Psoas muscle (tissue), 8 donors: Measurements from ENCODE around the gene CCDC200. TPM values are rescaled to one million over a fixed set of nuclear protein-coding genes. Genes with fewer than 3 reads are reported as not detected.
"Not testable (repeated sequence)": the region's sequence is repeated elsewhere in the genome, so short reads cannot be mapped to it uniquely, and the experiment has no call there.

Source experiments
- ATAC-seq, 4 donors: fragments of 200-7000 bp; cut with Tn5 transposase; one replicate each; pipeline ENCODE4 v1.9.1; 2020; ENCODE audit warnings: moderate library complexity in 3 of 4, mild to moderate bottlenecking in 2 of 4
- DNase-seq, 2 donors: peaks; one replicate each; pipeline ENCODE4 v3.0.0-alpha.2; 2020
- H3K27ac ChIP-seq: fragments of 200-600 bp; one replicate; pipeline ENCODE4 v1.8.0; 2022
- H3K27me3 ChIP-seq, 3 donors: fragments of 200-600 bp in 1 of 3; one replicate each; pipeline versions ENCODE4 v1.6.1 to v1.8.0; 2013 to 2022; ENCODE audit warnings: low read length in 2 of 3, mild to moderate bottlenecking in 2 of 3, moderate library complexity in 1 of 3; ENCODE audit not compliant: insufficient read depth in 3 of 3
- H3K36me3 ChIP-seq, 2 donors: fragments of 200-600 bp in 1 of 2; one replicate each; pipeline versions ENCODE4 v1.6.1 to v1.8.0; 2013 to 2022; ENCODE audit warnings: low read depth in 1 of 2, mild to moderate bottlenecking in 1 of 2, moderate library complexity in 1 of 2; ENCODE audit not compliant: insufficient read depth in 1 of 2
- H3K4me1 ChIP-seq: fragments of 200-600 bp; one replicate; pipeline ENCODE4 v1.8.0; 2022
- H3K4me3 ChIP-seq: fragments of 200-600 bp; one replicate; pipeline ENCODE4 v1.8.0; 2022; ENCODE audit warnings: mild to moderate bottlenecking
- H3K9me3 ChIP-seq: fragments of 200-600 bp; one replicate; pipeline ENCODE4 v1.8.0; 2022
- whole genome bisulfite sequencing, 3 donors: extraction: QIAGEN DNeasy Blood & Tissue Kit; methylation state at CpG; one replicate each; pipeline versions ENCODE4 v1.1.6 to v1.1.7; 2013; 5-methylcytosine and 5-hydroxymethylcytosine counted together
- intact Hi-C, 2 donors: fragments of 100-400 bp; cut with DNase I; formaldehyde crosslinking; loops; one replicate each; pipeline versions ENCODE4 v1.11.0 to v1.14.2; 2022
- long read RNA-seq, 2 donors: library from polyadenylated mRNA; unstranded; transcript quantifications; one replicate each; pipeline ENCODE4 v2.0.0, GENCODE V29; 2021
- polyA plus RNA-seq, 3 donors: library from polyadenylated mRNA; stranded (reverse); fragments of 200-250 nt; gene quantifications; one replicate each; pipeline ENCODE4 v1.2.3, GENCODE V29; 2013
- total RNA-seq, 4 donors: library from RNA; stranded (reverse); fragmentation: NEBNext Ultra II Directional in 2 of 4; extraction: Animal tissue kit (Norgen Biotek cat#: 25700) in 2 of 4; gene quantifications; one replicate each; pipeline versions ENCODE4 v1.2.1 to v1.2.4, GENCODE V29; 2021 to 2023
- donor health status: healthy with polysubstance abuse.
- donor health status: DM: no; HTN: no; CAD: no; lungs with moderate emphysema.
- donor health status: Bipolar disorder and iron deficiency.
- donor health status: healthy.
- donor health status: DM: yes; HTN: yes; CAD: no.
- donor health status: DM: no; HTN: no; CAD: no.
- donor health status: DM: no; HTN: no; CAD: no.
- donor health status: DM: yes; HTN: yes; CAD: no.

Gene CCDC200
- total RNA-seq (not detected), polyA plus RNA-seq (under 1 TPM in 2 of 3 donors, not detected in 1; 0.38 to 0.41 TPM)
- long read RNA-seq, donor 1, partial matches to known transcripts, result 0 of 1 reads
- long read RNA-seq, donor 1, other reads (novel, unspliced or antisense), result 1 of 1 reads
- long read RNA-seq, donor 2, partial matches to known transcripts, result 0 of 9 reads
- long read RNA-seq, donor 2, other reads (novel, unspliced or antisense), result 9 of 9 reads

- DNase-seq, intact Hi-C loops, H3K27me3 ChIP-seq, H3K4me3 ChIP-seq, H3K9me3 ChIP-seq, H3K27ac ChIP-seq, H3K4me1 ChIP-seq: not testable (repeated sequence)
- H3K36me3 ChIP-seq, result peaks cover 0 to 23% of the 10 kb centered on the region in 2 donors
- WGBS, 3 donors, result no CpG with 5 or more reads among the region's 7 CpGs
- peak in 3 of 4 donors; percentile 32 to 40 (median 38) for ATAC-seq
Observed at GRCh38 chr17:43228020-43228782, at the start of gene CCDC200. CCDC200 (minus strand) TSS chr17:43228623; CDS start chr17:43228554, 69 bp downstream.

GRCh38 chr17:43272914-43273313, 44.5 kb upstream of the CCDC200 start:
- H3K27ac ChIP-seq, H3K9me3 ChIP-seq, H3K4me3 ChIP-seq, DNase-seq, H3K36me3 ChIP-seq, intact Hi-C loops, H3K27me3 ChIP-seq, H3K4me1 ChIP-seq: not testable (repeated sequence)
- no CpG with 5 or more reads among the region's 30 CpGs for WGBS, 3 donors
- ATAC-seq, result peak in 3 of 4 donors; percentile 50 to 62 (median 52)

- intact Hi-C loops, DNase-seq, H3K27me3 ChIP-seq, H3K4me1 ChIP-seq, H3K4me3 ChIP-seq, H3K27ac ChIP-seq, ATAC-seq, H3K36me3 ChIP-seq, H3K9me3 ChIP-seq: not testable (repeated sequence)
- WGBS, 3 donors, result 20% methylated on average over 1 of the region's 12 CpGs; no CpG with 5 or more reads in 2 of the 3 donors
Observed at GRCh38 chr17:43272483-43272882, 44.1 kb upstream of the CCDC200 start.

GRCh38 chr17:43270552-43271504, 42.4 kb upstream of the CCDC200 start:
- no CpG with 5 or more reads among the region's 43 CpGs for WGBS, 3 donors
- H3K4me1 ChIP-seq, H3K4me3 ChIP-seq, H3K27ac ChIP-seq, H3K36me3 ChIP-seq, H3K27me3 ChIP-seq, intact Hi-C loops, H3K9me3 ChIP-seq, DNase-seq: not testable (repeated sequence)
- peak in 3 of 4 donors; percentile 50 to 63 (median 60) for ATAC-seq

DNA sequence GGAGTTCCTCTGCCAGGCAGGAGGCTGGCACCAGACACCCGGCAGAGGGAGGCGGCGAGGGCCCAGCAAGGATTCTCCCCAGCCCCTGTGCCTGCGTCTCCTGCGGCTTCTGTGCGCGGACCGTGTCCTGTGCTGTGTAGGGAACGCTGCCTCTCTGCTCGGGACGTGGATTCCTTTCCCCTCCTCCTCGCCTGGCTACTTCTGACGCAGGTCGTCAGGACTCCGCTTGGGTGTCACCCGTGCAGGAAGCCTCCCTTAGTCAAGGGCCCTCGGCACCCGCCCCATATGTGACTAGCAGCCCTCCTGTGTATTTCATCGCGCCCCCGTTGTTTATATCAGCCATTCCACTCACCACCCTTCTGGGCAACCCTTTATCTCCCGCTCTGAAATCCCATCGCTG, 18.0 kb upstream of the CCDC200 start:
- DNase-seq, H3K4me3 ChIP-seq, H3K4me1 ChIP-seq, H3K9me3 ChIP-seq, intact Hi-C loops, H3K36me3 ChIP-seq, H3K27me3 ChIP-seq: not testable (repeated sequence)
- H3K27ac ChIP-seq, result peak overlapping the region; percentile 46
- WGBS, 3 donors, result 2 to 5% (median 3%) methylated on average over 8 to 12 of the region's 23 CpGs
- peak in 1 of 4 donors; percentile 71 for ATAC-seq

GRCh38 chr17:43240596-43241352, 12.4 kb upstream of the CCDC200 start:
- ATAC-seq, result peak in 3 of 4 donors; percentile 46 to 79 (median 56)
- H3K4me3 ChIP-seq, DNase-seq, H3K4me1 ChIP-seq, H3K36me3 ChIP-seq, H3K27ac ChIP-seq, H3K27me3 ChIP-seq, intact Hi-C loops, H3K9me3 ChIP-seq: not testable (repeated sequence)
- WGBS, 3 donors, result 14% methylated on average over 3 of the region's 34 CpGs; no CpG with 5 or more reads in 2 of the 3 donors

- H3K4me1 ChIP-seq, intact Hi-C loops, H3K27ac ChIP-seq, H3K9me3 ChIP-seq, H3K4me3 ChIP-seq, H3K36me3 ChIP-seq, DNase-seq, H3K27me3 ChIP-seq: not testable (repeated sequence)
- WGBS, 3 donors, result 0% methylated on average over 1 of the region's 26 CpGs; no CpG with 5 or more reads in 2 of the 3 donors
- peak in 3 of 4 donors; percentile 38 to 50 (median 48) for ATAC-seq
Observed at GRCh38 chr17:43239597-43239996, 11.2 kb upstream of the CCDC200 start.

DNA sequence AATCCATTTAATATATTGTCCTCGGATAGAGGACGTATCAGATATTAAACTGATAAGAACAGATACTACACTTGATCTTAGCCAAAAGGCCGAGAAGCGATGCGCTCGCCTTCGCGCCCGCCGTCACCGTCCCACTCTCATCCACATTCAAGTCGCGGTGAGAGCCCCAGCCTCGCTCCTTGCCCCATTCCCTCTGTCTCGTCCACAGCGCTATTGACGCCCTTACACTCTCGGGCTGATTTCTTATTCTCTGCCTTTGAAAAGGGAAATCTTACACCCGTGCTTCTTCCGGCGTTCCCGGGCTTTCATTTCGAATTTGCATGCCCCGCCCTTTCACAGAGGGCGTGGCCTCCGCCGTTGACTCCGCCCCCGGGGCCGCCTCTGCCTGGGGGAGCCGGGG, 5.5 kb upstream of the CCDC200 start, which contains the start of gene RNU2-1:
Gene RNU2-1 (minus strand): TSS at position 101 of the 400 bp plus-strand sequence.
- WGBS, 3 donors, result no CpG with 5 or more reads among the region's 31 CpGs

GRCh38 chr17:43233263-43233662, 4.8 kb upstream of the CCDC200 start:
- H3K4me3 ChIP-seq, H3K4me1 ChIP-seq, intact Hi-C loops, H3K27me3 ChIP-seq, H3K27ac ChIP-seq, DNase-seq, H3K36me3 ChIP-seq, H3K9me3 ChIP-seq, ATAC-seq: not testable (repeated sequence)
- WGBS, 3 donors, result 0% methylated on average over 2 of the region's 15 CpGs; no CpG with 5 or more reads in 2 of the 3 donors

More for the DNA sequence above, 5.5 kb upstream of the CCDC200 start, which contains the start of gene RNU2-1:
- ATAC-seq, intact Hi-C loops, H3K9me3 ChIP-seq, DNase-seq, H3K4me1 ChIP-seq, H3K4me3 ChIP-seq, H3K27me3 ChIP-seq, H3K27ac ChIP-seq, H3K36me3 ChIP-seq: not testable (repeated sequence)
